H1 (cell line): ENCODE results near the gene HOATZ. TPM values are rescaled to one million over a fixed set of nuclear protein-coding genes. Genes with fewer than 3 reads are reported as not detected.

ENCODE experiments used
- CTCF ChIA-PET: fragments of 300-600 bp; sonication (Branson Sonifier 250); formaldehyde crosslinking; loops from one replicate; lab custom pipeline; 2021; ENCODE audit not compliant: partially characterized antibody; lab: Charles Lee
- POLR2A ChIA-PET: fragments of 300-600 bp; sonication (Branson Sonifier 250); formaldehyde crosslinking; loops from one replicate; lab custom pipeline; 2021; ENCODE audit warnings: inconsistent platforms; ENCODE audit not compliant: partially characterized antibody; lab: Charles Lee
- DNase-seq, 2 experiments: peaks; one replicate each; pipeline versions ENCODE4 v3.0.0 to v3.0.0-alpha.2; 2010 to 2022; ENCODE audit warnings: low spot score in 2 of 2, low read depth in 1 of 2, mixed read lengths in 1 of 2
- FAIRE-seq: peaks from 2 replicates; lab custom pipeline; 2011; peaks lifted over from hg19 to GRCh38; lab: Jason Lieb, UNC
- H2AFZ ChIP-seq: 2 replicates; pipeline ENCODE4 v1.8.1; 2012; ENCODE audit warnings: low read length, inconsistent platforms
- H2AK5ac ChIP-seq: 2 replicates; pipeline ENCODE4 v1.6.1; 2013; ENCODE audit warnings: low read depth, low read length
- H2BK120ac ChIP-seq: replicated peaks from 2 replicates; pipeline ENCODE3; 2013; ENCODE audit warnings: low read depth, low read length, inconsistent platforms
- H2BK12ac ChIP-seq: 2 replicates; pipeline ENCODE4 v1.6.1; 2013; ENCODE audit warnings: low read depth, low read length
- H2BK15ac ChIP-seq: 2 replicates; pipeline ENCODE4 v1.6.1; 2013; ENCODE audit warnings: low read length
- H2BK20ac ChIP-seq: 2 replicates; pipeline ENCODE4 v1.6.1; 2013; ENCODE audit warnings: low read length
- H2BK5ac ChIP-seq: 2 replicates; pipeline ENCODE4 v1.6.1; 2013; ENCODE audit warnings: low read depth, low read length
- H3K14ac ChIP-seq: 2 replicates; pipeline ENCODE4 v1.6.1; 2013; ENCODE audit warnings: inconsistent platforms; ENCODE audit not compliant: insufficient read length
- H3K18ac ChIP-seq: 2 replicates; pipeline ENCODE4 v1.6.1; 2013; ENCODE audit warnings: low read length; ENCODE audit errors: extremely low read depth
- H3K23ac ChIP-seq: 2 replicates; pipeline ENCODE4 v1.6.1; 2013; ENCODE audit warnings: inconsistent platforms; ENCODE audit not compliant: insufficient read length
- H3K23me2 ChIP-seq: 2 replicates; pipeline ENCODE4 v1.6.1; 2013; ENCODE audit warnings: low read depth, low read length
- H3K27ac ChIP-seq: 2 replicates; pipeline ENCODE4 v1.6.1; 2011; ENCODE audit warnings: low read depth, low read length, inconsistent platforms
- H3K27me3 ChIP-seq, 4 experiments: replicated peaks in 1 of 4; 1 replicate in 1 of 4; 2 replicates in 3 of 4; pipeline versions ENCODE4 v1.6.1 to v1.8.1; 2011 to 2013; ENCODE audit warnings: low read length in 3 of 4, mild to moderate bottlenecking in 3 of 4, inconsistent platforms in 2 of 4, mixed read lengths in 2 of 4, moderate library complexity in 1 of 4; ENCODE audit not compliant: control insufficient read depth in 3 of 4, insufficient read depth in 3 of 4; ENCODE audit errors: extremely low read depth in 1 of 4
- H3K36me3 ChIP-seq, 4 experiments: 2 replicates each; pipeline versions ENCODE4 v1.6.1 to v1.8.1; 2011 to 2013; ENCODE audit warnings: mild to moderate bottlenecking in 4 of 4, low read length in 3 of 4, moderate library complexity in 2 of 4, control low read depth in 1 of 4, inconsistent platforms in 1 of 4; ENCODE audit not compliant: insufficient read depth in 4 of 4, control insufficient read depth in 2 of 4
- H3K4ac ChIP-seq: replicated peaks from 2 replicates; pipeline ENCODE3; 2013; ENCODE audit warnings: low read length, low read depth, mixed read lengths, inconsistent platforms; ENCODE audit not compliant: insufficient read length
- H3K4me1 ChIP-seq, 4 experiments: replicated peaks in 1 of 4; 1 replicate in 1 of 4; 2 replicates in 3 of 4; pipeline versions ENCODE4 v1.6.1 to v1.8.1; 2011 to 2013; ENCODE audit warnings: low read length in 3 of 4, inconsistent platforms in 2 of 4, mixed read lengths in 1 of 4; ENCODE audit not compliant: insufficient read depth in 4 of 4, control insufficient read depth in 3 of 4
- H3K4me2 ChIP-seq, 2 experiments: 2 replicates each; pipeline versions ENCODE4 v1.6.1 to v1.8.1; 2011 to 2013; ENCODE audit warnings: low read depth in 2 of 2, low read length in 2 of 2, control low read depth in 1 of 2, inconsistent platforms in 1 of 2, mild to moderate bottlenecking in 1 of 2; ENCODE audit not compliant: insufficient read depth in 1 of 2
- H3K4me3 ChIP-seq, 4 experiments: fragments of 200-600, 300-600 bp in 1 of 4; sonication (generic), shearing (Covaris generic), sonication (Bioruptor Twin) in 1 of 4; 2 replicates each; pipeline versions ENCODE4 v1.5.1 to v1.8.1; 2011 to 2016; ENCODE audit warnings: low read length in 4 of 4, low read depth in 3 of 4, control low read depth in 2 of 4, inconsistent platforms in 2 of 4, mild to moderate bottlenecking in 2 of 4, mixed read lengths in 1 of 4, moderate library complexity in 1 of 4; ENCODE audit not compliant: insufficient read depth in 2 of 4; ENCODE audit errors: extremely low read depth in 1 of 4
- H3K56ac ChIP-seq: replicated peaks from 2 replicates; pipeline ENCODE3; 2013; ENCODE audit warnings: low read depth, mild to moderate bottlenecking, mixed read lengths, low read length, inconsistent platforms; ENCODE audit not compliant: insufficient read length
- H3K79me1 ChIP-seq: 2 replicates; pipeline ENCODE4 v1.6.1; 2013; ENCODE audit warnings: low read depth, low read length, control low read depth
- H3K79me2 ChIP-seq, 2 experiments: 2 replicates each; pipeline versions ENCODE4 v1.6.1 to v1.8.1; 2012 to 2013; ENCODE audit warnings: low read length in 2 of 2, mild to moderate bottlenecking in 2 of 2, inconsistent platforms in 1 of 2; ENCODE audit not compliant: insufficient read depth in 2 of 2, control insufficient read depth in 1 of 2
- H3K9ac ChIP-seq, 4 experiments: replicated peaks in 1 of 4; 1 replicate in 1 of 4; 2 replicates in 3 of 4; pipeline versions ENCODE4 v1.6.1 to v1.8.1; 2011 to 2013; ENCODE audit warnings: low read depth in 3 of 4, low read length in 3 of 4, control low read depth in 2 of 4, mild to moderate bottlenecking in 2 of 4, moderate library complexity in 2 of 4, inconsistent platforms in 1 of 4; ENCODE audit errors: extremely low read depth in 1 of 4
- H3K9me3 ChIP-seq, 2 experiments: 2 replicates each; pipeline versions ENCODE4 v1.6.1 to v1.8.1; 2012 to 2013; ENCODE audit warnings: mild to moderate bottlenecking in 2 of 2, moderate library complexity in 2 of 2, control low read depth in 1 of 2, inconsistent platforms in 1 of 2, low read depth in 1 of 2, low read length in 1 of 2, mixed read lengths in 1 of 2; ENCODE audit not compliant: insufficient read depth in 2 of 2
- H4K20me1 ChIP-seq, 2 experiments: replicated peaks in 1 of 2; 2 replicates each; pipeline versions ENCODE3 to v1.8.1; 2011 to 2013; ENCODE audit warnings: inconsistent platforms in 2 of 2, low read length in 2 of 2, mild to moderate bottlenecking in 1 of 2; ENCODE audit not compliant: insufficient read depth in 2 of 2, control insufficient read depth in 1 of 2
- H4K5ac ChIP-seq: 2 replicates; pipeline ENCODE4 v1.6.1; 2013; ENCODE audit warnings: low read length, low read depth, mixed read lengths, inconsistent platforms; ENCODE audit not compliant: insufficient read length
- H4K8ac ChIP-seq: 2 replicates; pipeline ENCODE4 v1.8.0; 2013; ENCODE audit warnings: mild to moderate bottlenecking, moderate library complexity, low read length, inconsistent platforms; ENCODE audit not compliant: insufficient read depth; ENCODE audit errors: extremely low read depth
- H4K91ac ChIP-seq: replicated peaks from 2 replicates; pipeline ENCODE3; 2013; ENCODE audit warnings: low read length, mixed read lengths, inconsistent platforms; ENCODE audit not compliant: insufficient read length
- BCL11A ChIP-seq, 2 experiments: IDR thresholded peaks; one replicate each; pipeline ENCODE4 v1.6.1; 2011; ENCODE audit warnings: low read depth in 2 of 2, low read length in 2 of 2, mild to moderate bottlenecking in 2 of 2
- CREB1 ChIP-seq: IDR thresholded peaks from 2 replicates; pipeline ENCODE4 v1.6.1; 2012; ENCODE audit warnings: inconsistent platforms
- EGR1 ChIP-seq: IDR thresholded peaks from 2 replicates; pipeline ENCODE4 v1.6.1; 2011; ENCODE audit warnings: low read depth, low read length, borderline replicate concordance
- EP300 ChIP-seq, 2 experiments: IDR thresholded peaks; 1 replicate in 1 of 2; 2 replicates in 1 of 2; pipeline ENCODE4 v1.6.1; 2011 to 2012; ENCODE audit warnings: low read depth in 2 of 2, low read length in 2 of 2, mild to moderate bottlenecking in 2 of 2, borderline replicate concordance in 1 of 2, inconsistent platforms in 1 of 2, moderate library complexity in 1 of 2
- JUN ChIP-seq: IDR thresholded peaks from 2 replicates; pipeline ENCODE4 v1.6.1; 2011; ENCODE audit warnings: low read depth, mild to moderate bottlenecking, improper control_type of control experiment, low read length
- KDM1A ChIP-seq: fragments of 200-600, 300-600 bp; sonication (generic); IDR thresholded peaks from 2 replicates; pipeline ENCODE4 v1.7.1; 2016; ENCODE audit warnings: mild to moderate bottlenecking, low read length, borderline replicate concordance
- POLR2AphosphoS5 ChIP-seq: IDR thresholded peaks from 2 replicates; pipeline ENCODE4 v1.6.1; 2011; ENCODE audit warnings: low read depth, low read length
- POU5F1 ChIP-seq: IDR thresholded peaks from 2 replicates; pipeline ENCODE4 v1.6.1; 2011; ENCODE audit warnings: low read depth, mild to moderate bottlenecking, low read length, moderate library complexity
- SIRT6 ChIP-seq: IDR thresholded peaks from one replicate; pipeline ENCODE4 v1.7.1; 2012; ENCODE audit warnings: low read length, inconsistent platforms
- TCF12 ChIP-seq: IDR thresholded peaks from 2 replicates; pipeline ENCODE4 v1.6.1; 2011; ENCODE audit warnings: low read depth, mild to moderate bottlenecking, low read length
- YY1 ChIP-seq: IDR thresholded peaks from 2 replicates; pipeline ENCODE4 v1.6.1; 2011; ENCODE audit warnings: low read depth, mild to moderate bottlenecking, low read length
- WGBS, 2 experiments: shearing (Covaris generic) in 1 of 2; methylation state at CpG; one replicate each; pipeline versions ENCODE4 v1.1.6 to v1.1.7; 2013 to 2015; ENCODE audit warnings: low lambda C conversion rate in 2 of 2, mixed read lengths in 2 of 2, inconsistent platforms in 1 of 2, low coverage in 1 of 2, missing lambda C conversion rate in 1 of 2; ENCODE audit not compliant: insufficient replicate concordance in 2 of 2, insufficient coverage in 1 of 2, insufficient read length in 1 of 2; ENCODE audit errors: extremely low coverage in 1 of 2, missing lambda C conversion rate in 1 of 2; 5-methylcytosine and 5-hydroxymethylcytosine counted together
- polyA plus RNA-seq, 7 experiments: library from polyadenylated mRNA; depleted of rRNA in 3 of 7; stranded (reverse) in 5 of 7; unstranded in 2 of 7; fragments of >200 nt in 5 of 7; fragments of 200-250 nt in 2 of 7; gene quantifications; 1 replicate in 5 of 7; 2 replicates in 1 of 7; 4 replicates in 1 of 7; pipeline versions ENCODE4 v1.2.1 to v1.2.3, GENCODE V29; 2011 to 2013; ENCODE audit warnings: missing spikeins in 2 of 7, mixed read lengths in 2 of 7
- total RNA-seq: library from RNA; stranded (reverse); fragmentation: NEBNext Ultra II Directional; extraction: Animal tissue kit (Norgen Biotek cat#: 25700); gene quantifications from 2 replicates; pipeline ENCODE4 v1.2.1, GENCODE V29; 2021
- TF ChIP-seq, protein P1 (sequence below): IDR thresholded peaks from 2 replicates; pipeline ENCODE4 v1.6.1; 2012; ENCODE audit warnings: low read length, inconsistent platforms

Gene HOATZ
- total and polyA plus RNA-seq, 2 of the 8 experiments (the other 6 are each of a cell fraction or from before 2014, with no cell fraction given): not detected

- no peaks in the 10 kb centered on the region for H3K36me3 ChIP-seq
- POLR2A ChIA-PET: interaction anchor here (1.0 kb wide), 1 partner anchor 208 kb away, joined by 4 read pairs; no protein-coding TSS in a partner anchor
Observed at GRCh38 chr11:111569476-111569875, 54.9 kb downstream of the HOATZ start.

More at GRCh38 chr11:111569476-111569875, 54.9 kb downstream of the HOATZ start:
- no peaks in the 10 kb centered on the region; a peak in 1 of 7 replicates for H3K4me1 ChIP-seq
- no peak overlapping the region for H2BK120ac ChIP-seq
- H4K8ac ChIP-seq: no peak overlapping the region
- no peak overlapping the region for H3K4me2 ChIP-seq
- no peak overlapping the region for H3K14ac ChIP-seq
- H3K27me3 ChIP-seq: no peaks in the 10 kb centered on the region
- DNase-seq (no peak), FAIRE-seq (no peak)
- no peaks in the 10 kb centered on the region for H3K79me1 ChIP-seq
- H3K4me3 ChIP-seq: no peak overlapping the region
- 86% methylated on average over 4 of the region's 4 CpGs; no CpG with 5 or more reads in 1 of the 2 experiments for WGBS, 2 experiments
- H4K5ac ChIP-seq: no peak overlapping the region
- no peak overlapping the region for H2AK5ac ChIP-seq
- H3K9ac ChIP-seq: no peak overlapping the region
- H2BK12ac ChIP-seq: no peak overlapping the region
- H3K4ac ChIP-seq: no peak overlapping the region
- H2BK15ac ChIP-seq: no peak overlapping the region
- no peak overlapping the region for H2AFZ ChIP-seq
- H3K23ac ChIP-seq: no peak overlapping the region
- H4K91ac ChIP-seq: no peak overlapping the region
- H3K27ac ChIP-seq: no peak overlapping the region
- no peaks in the 10 kb centered on the region for H3K23me2 ChIP-seq
- TF ChIP-seq, protein P1, sequence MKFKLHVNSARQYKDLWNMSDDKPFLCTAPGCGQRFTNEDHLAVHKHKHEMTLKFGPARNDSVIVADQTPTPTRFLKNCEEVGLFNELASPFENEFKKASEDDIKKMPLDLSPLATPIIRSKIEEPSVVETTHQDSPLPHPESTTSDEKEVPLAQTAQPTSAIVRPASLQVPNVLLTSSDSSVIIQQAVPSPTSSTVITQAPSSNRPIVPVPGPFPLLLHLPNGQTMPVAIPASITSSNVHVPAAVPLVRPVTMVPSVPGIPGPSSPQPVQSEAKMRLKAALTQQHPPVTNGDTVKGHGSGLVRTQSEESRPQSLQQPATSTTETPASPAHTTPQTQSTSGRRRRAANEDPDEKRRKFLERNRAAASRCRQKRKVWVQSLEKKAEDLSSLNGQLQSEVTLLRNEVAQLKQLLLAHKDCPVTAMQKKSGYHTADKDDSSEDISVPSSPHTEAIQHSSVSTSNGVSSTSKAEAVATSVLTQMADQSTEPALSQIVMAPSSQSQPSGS: no peak
- no peak for TF ChIP-seq JUN
- TF ChIP-seq YY1: no peak
- no peak for TF ChIP-seq POLR2AphosphoS5
- no peak for TF ChIP-seq CREB1
- no peak for TF ChIP-seq TCF12
- TF ChIP-seq BCL11A (IDR thresholded peaks at IDR 0.05; ENCODE audit: low read depth in 2 of 2, low read length in 2 of 2): no peak
- no peak for TF ChIP-seq POU5F1
- TF ChIP-seq KDM1A: no peak
- TF ChIP-seq SIRT6: no peak
- TF ChIP-seq EP300 (IDR thresholded peaks at IDR 0.05; ENCODE audit: borderline replicate concordance in 1 of 2, low read depth in 2 of 2, low read length in 2 of 2): no peak
- TF ChIP-seq EGR1: no peak
- TF ChIP-seq, all 59 proteins: peak for 0
- Histone ChIP-seq H2BK5ac (no peak overlapping the region), H2BK20ac (no peak overlapping the region), H3K18ac (no peak overlapping the region), H4K20me1 (no peaks in the 10 kb centered on the region), H3K79me2 (no peaks in the 10 kb centered on the region), H3K9me3 (no peaks in the 10 kb centered on the region), H3K56ac (no peak overlapping the region)
- CTCF ChIA-PET: interaction anchor here (0.9 to 1.5 kb wide), 2 partner anchors 115 to 221 kb away, joined by 3 read pairs; no protein-coding TSS in a partner anchor
